Caco-2 (cell line): ENCODE measurements around the gene UQCC2. TPM values are rescaled to one million over a fixed set of nuclear protein-coding genes. Genes with fewer than 3 reads are reported as not detected.

Source experiments
- BruUV-seq: library from RNA; stranded (reverse); fragments of 400-500 nt; replicated peaks from 2 replicates; lab custom pipeline; 2021; lab: Mats Ljungman, UMichigan
- CTCF ChIA-PET: fragments of 300-600 bp; sonication (Branson Sonifier 250); formaldehyde crosslinking; loops from one replicate; lab custom pipeline; 2022; ENCODE audit warnings: antibody characterized with exemption; lab: Charles Lee
- POLR2A ChIA-PET: fragments of 300-600 bp; sonication (Branson Sonifier 250); formaldehyde crosslinking; loops from one replicate; lab custom pipeline; 2022; ENCODE audit warnings: antibody characterized with exemption; lab: Charles Lee
- DNase-seq, 2 experiments: peaks; one replicate each; pipeline versions ENCODE4 v3.0.0 to v3.0.0-alpha.2; 2020 to 2022
- H3K27me3 ChIP-seq: replicated peaks from 2 replicates; pipeline ENCODE4 v1.6.0; 2011; ENCODE audit warnings: low read length; ENCODE audit not compliant: control insufficient read depth, insufficient read depth
- H3K36me3 ChIP-seq: 2 replicates; pipeline ENCODE4 v1.5.1; 2011; ENCODE audit warnings: low read length; ENCODE audit not compliant: control insufficient read depth, insufficient read depth
- H3K4me1 ChIP-seq: fragments of 250-450 bp; sonication (Bioruptor Pico); 2 replicates; pipeline ENCODE4 v1.5.1; 2020; ENCODE audit warnings: mild to moderate bottlenecking
- H3K4me3 ChIP-seq: 2 replicates; pipeline ENCODE4 v1.5.1; 2011; ENCODE audit warnings: low read depth, mild to moderate bottlenecking, control low read depth, low read length
- H3K9me3 ChIP-seq: fragments of 250-450 bp; sonication (Bioruptor Pico); 2 replicates; pipeline ENCODE4 v1.5.1; 2020; ENCODE audit warnings: mild to moderate bottlenecking, moderate library complexity
- H3K27ac Mint-ChIP-seq: one replicate; pipeline ENCODE4 v1.8.0; 2022; ENCODE audit warnings: mixed read lengths; ENCODE audit not compliant: unreplicated experiment
- H3K27me3 Mint-ChIP-seq: one replicate; pipeline ENCODE4 v1.8.0; 2022; ENCODE audit warnings: mixed read lengths; ENCODE audit not compliant: insufficient read depth, unreplicated experiment
- H3K36me3 Mint-ChIP-seq: one replicate; pipeline ENCODE4 v1.8.0; 2022; ENCODE audit warnings: mild to moderate bottlenecking, mixed read lengths; ENCODE audit not compliant: insufficient read depth, unreplicated experiment
- H3K4me1 Mint-ChIP-seq: one replicate; pipeline ENCODE4 v1.8.0; 2022; ENCODE audit warnings: low read depth, mixed read lengths; ENCODE audit not compliant: unreplicated experiment
- H3K4me3 Mint-ChIP-seq: one replicate; pipeline ENCODE4 v1.8.0; 2022; ENCODE audit warnings: mild to moderate bottlenecking, moderate library complexity, mixed read lengths; ENCODE audit not compliant: unreplicated experiment
- H3K9me3 Mint-ChIP-seq: one replicate; pipeline ENCODE4 v1.8.0; 2022; ENCODE audit warnings: mixed read lengths; ENCODE audit not compliant: unreplicated experiment
- intact Hi-C: fragments of 100-400 bp; cut with micrococcal nuclease; formaldehyde crosslinking; loops from one replicate; pipeline ENCODE4 v1.10.0; 2022; ENCODE audit not compliant: unreplicated experiment
- total RNA-seq: library from RNA; stranded (reverse); gene quantifications from 2 replicates; pipeline ENCODE4 v1.2.3, GENCODE V29; 2022
- TF ChIP-seq, protein P1 (sequence below), 2 experiments: fragments of 200-600 bp in 1 of 2; IDR thresholded peaks; 1 replicate in 1 of 2; 2 replicates in 1 of 2; pipeline versions ENCODE4 v1.5.1 to v1.8.0; 2011 to 2022; ENCODE audit warnings: antibody characterized with exemption in 1 of 2, control low read depth in 1 of 2, inconsistent platforms in 1 of 2, low read depth in 1 of 2, low read length in 1 of 2, mild to moderate bottlenecking in 1 of 2, moderate library complexity in 1 of 2; ENCODE audit not compliant: insufficient read depth in 1 of 2, severe bottlenecking in 1 of 2, unreplicated experiment in 1 of 2

UQCC2 gene
- total RNA-seq, 1 experiment from 2014 or later = 122 TPM

DNA sequence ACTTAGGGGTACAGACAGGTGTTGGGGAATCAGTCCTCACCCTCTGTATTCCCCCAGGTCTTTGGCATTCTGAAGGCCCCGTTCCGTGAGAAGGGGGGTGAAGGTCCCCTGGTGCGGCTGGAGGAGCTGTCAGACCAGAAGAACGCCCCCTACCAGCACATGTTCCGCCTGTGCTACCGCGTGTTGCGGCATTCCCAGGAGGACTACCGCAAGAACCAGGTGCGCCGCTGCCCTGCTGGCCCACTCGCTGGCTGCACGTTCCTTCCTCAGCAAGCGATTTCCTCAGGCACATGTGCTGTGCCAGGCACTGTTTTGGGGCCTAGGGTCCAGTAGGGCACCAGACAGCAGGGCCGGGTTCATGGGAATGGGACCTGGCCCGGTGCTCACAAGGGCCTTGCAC lies 44.4 kb downstream of the UQCC2 start:
- Histone ChIP-seq H3K36me3 (peaks cover 5% of the 10 kb centered on the region), H3K27me3 (no peaks in the 10 kb centered on the region), H3K4me1 (peaks cover 8% of the 10 kb centered on the region), H3K4me3 (no peak overlapping the region), H3K9me3 (no peaks in the 10 kb centered on the region)
- Mint-ChIP-seq H3K9me3 (no peaks in the 10 kb centered on the region), H3K27ac (no peak overlapping the region), H3K4me1 (peaks cover 9% of the 10 kb centered on the region), H3K27me3 (no peaks in the 10 kb centered on the region), H3K4me3 (no peak overlapping the region), H3K36me3 (peaks cover 16% of the 10 kb centered on the region)
- DNase-seq = no peak
- intact Hi-C loops = no loop called here
- POLR2A ChIA-PET = no interaction called here
- CTCF ChIA-PET = interaction anchor here (1.0 kb wide), 2 partner anchors 27 to 95 kb away, joined by 3 to 4 read pairs; no protein-coding TSS in a partner anchor
- no TSS peak for BruUV-seq
- TF ChIP-seq, protein P1, sequence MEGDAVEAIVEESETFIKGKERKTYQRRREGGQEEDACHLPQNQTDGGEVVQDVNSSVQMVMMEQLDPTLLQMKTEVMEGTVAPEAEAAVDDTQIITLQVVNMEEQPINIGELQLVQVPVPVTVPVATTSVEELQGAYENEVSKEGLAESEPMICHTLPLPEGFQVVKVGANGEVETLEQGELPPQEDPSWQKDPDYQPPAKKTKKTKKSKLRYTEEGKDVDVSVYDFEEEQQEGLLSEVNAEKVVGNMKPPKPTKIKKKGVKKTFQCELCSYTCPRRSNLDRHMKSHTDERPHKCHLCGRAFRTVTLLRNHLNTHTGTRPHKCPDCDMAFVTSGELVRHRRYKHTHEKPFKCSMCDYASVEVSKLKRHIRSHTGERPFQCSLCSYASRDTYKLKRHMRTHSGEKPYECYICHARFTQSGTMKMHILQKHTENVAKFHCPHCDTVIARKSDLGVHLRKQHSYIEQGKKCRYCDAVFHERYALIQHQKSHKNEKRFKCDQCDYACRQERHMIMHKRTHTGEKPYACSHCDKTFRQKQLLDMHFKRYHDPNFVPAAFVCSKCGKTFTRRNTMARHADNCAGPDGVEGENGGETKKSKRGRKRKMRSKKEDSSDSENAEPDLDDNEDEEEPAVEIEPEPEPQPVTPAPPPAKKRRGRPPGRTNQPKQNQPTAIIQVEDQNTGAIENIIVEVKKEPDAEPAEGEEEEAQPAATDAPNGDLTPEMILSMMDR (IDR thresholded peaks at IDR 0.05; ENCODE audit: insufficient read depth in 1 of 2, low read depth in 1 of 2, low read length in 1 of 2, severe bottlenecking in 1 of 2, unreplicated experiment in 1 of 2) = no peak

DNA sequence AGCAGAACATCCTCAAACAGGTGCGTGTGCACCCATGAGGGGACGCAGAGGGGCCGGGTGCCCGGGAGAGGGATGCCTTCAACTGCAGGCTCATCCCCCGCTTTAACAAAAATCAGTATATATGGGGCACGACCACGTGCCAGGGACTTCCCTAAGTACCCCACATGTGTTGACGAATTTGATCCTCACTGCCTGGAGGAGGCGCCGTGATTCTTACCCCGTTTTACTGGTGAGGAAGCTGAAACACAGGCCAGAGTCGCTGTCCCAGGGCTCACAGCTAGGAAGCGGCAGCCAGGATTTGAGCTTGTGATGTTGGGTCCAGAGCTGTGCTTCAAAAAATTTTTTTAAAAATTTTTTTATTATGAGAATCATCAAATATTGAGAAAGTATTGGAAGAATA lies 45.5 kb downstream of the UQCC2 start:
- Mint-ChIP-seq H3K36me3 (peaks cover 9% of the 10 kb centered on the region), H3K27ac (no peak overlapping the region), H3K9me3 (no peaks in the 10 kb centered on the region), H3K4me1 (peaks cover 9% of the 10 kb centered on the region), H3K4me3 (no peak overlapping the region), H3K27me3 (no peaks in the 10 kb centered on the region)
- CTCF ChIA-PET = interaction anchor here (1.0 to 1.3 kb wide), 4 partner anchors 28 to 176 kb away, joined by 3 to 4 read pairs (median 3); no protein-coding TSS in a partner anchor
- intact Hi-C loops = no loop called here
- DNase-seq = no peak
- Histone ChIP-seq H3K36me3 (peaks cover 5% of the 10 kb centered on the region), H3K4me3 (no peak overlapping the region), H3K27me3 (no peaks in the 10 kb centered on the region), H3K4me1 (peaks cover 8% of the 10 kb centered on the region), H3K9me3 (no peaks in the 10 kb centered on the region)
- TF ChIP-seq, protein P1 (IDR thresholded peaks at IDR 0.05; ENCODE audit: insufficient read depth in 1 of 2, low read depth in 1 of 2, low read length in 1 of 2, severe bottlenecking in 1 of 2, unreplicated experiment in 1 of 2) = no peak
- POLR2A ChIA-PET = no interaction called here
- BruUV-seq = no TSS peak

DNA sequence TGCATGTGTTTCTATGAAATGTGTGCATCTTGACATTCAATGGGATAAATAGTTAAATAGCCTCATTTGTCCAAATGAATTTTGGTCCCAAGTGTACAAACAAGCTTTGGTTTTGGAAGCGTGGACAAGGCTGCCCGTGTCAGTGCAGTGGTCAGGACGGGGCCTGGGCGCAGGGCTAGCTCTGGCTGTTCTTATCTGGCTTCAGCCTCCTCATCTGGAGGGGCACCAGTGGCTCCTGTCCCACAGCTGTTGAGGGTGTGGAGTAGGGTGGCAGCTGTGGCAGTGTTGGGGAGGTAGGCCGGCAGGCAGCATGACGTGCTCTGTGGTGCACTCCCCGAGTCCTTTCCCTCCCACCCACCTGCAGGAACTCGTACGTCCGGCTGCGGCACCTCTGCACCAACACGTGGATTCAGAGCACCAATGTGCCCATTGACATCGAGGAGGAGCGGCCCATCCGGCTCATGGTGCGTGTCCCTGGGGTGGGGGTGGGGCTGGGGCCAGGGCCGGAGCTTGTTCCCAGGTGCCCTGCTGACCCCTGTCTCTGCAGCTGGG lies 46.9 kb downstream of the UQCC2 start:
- Mint-ChIP-seq H3K4me3 (no peak overlapping the region), H3K27ac (no peak overlapping the region), H3K36me3 (peaks cover 9% of the 10 kb centered on the region), H3K9me3 (no peaks in the 10 kb centered on the region), H3K4me1 (peaks cover 9% of the 10 kb centered on the region), H3K27me3 (no peaks in the 10 kb centered on the region)
- DNase-seq = no peak
- intact Hi-C loops = no loop called here
- peaks cover 4% of the 10 kb centered on the region for H3K36me3 ChIP-seq
- ChIA-PET POLR2A (no interaction called here), CTCF (no interaction called here)
- BruUV-seq = no TSS peak
- H3K4me1 ChIP-seq = peaks cover 8% of the 10 kb centered on the region
- no peaks in the 10 kb centered on the region for H3K27me3 ChIP-seq
- TF ChIP-seq, protein P1 (IDR thresholded peaks at IDR 0.05; ENCODE audit: insufficient read depth in 1 of 2, low read depth in 1 of 2, low read length in 1 of 2, severe bottlenecking in 1 of 2, unreplicated experiment in 1 of 2) = no peak
- no peak overlapping the region for H3K4me3 ChIP-seq
- H3K9me3 ChIP-seq = no peaks in the 10 kb centered on the region
